ENCODE results near the gene IL36A. TPM values are rescaled to one million over a fixed set of nuclear protein-coding genes. Genes with fewer than 3 reads are reported as not detected.

Gene IL36A
- total RNA-seq, 3 donors from 2014 or later (not counting 1 experiment from before 2014, with no cell fraction given) = not detected

DNA sequence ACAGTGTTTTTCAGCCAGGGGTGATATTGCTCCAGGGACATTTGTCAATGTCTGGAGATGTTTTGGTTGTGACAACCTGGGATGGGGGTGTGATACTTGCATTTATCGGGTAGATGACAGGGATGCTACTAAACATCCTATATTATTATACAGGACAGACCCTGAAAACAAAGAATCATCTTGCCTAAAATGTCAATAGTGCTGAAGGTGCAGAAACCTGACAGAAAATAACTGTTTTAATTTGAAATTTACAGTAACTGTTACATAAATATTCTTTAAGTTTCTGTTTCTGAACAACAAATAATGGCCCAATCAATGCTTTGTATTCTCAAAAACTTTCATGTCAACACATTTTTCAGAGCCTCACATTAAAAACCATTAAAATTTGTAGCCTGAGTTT, 2.0 kb downstream of the IL36A start:
- Mint-ChIP-seq H3K9me3 (no peaks in the 10 kb centered on the region), H3K4me1 (no peaks in the 10 kb centered on the region), H3K27me3 (ENCODE audit: low read depth in 2 of 2) (peaks cover 6 to 19% of the 10 kb centered on the region in 2 donors), H3K27ac (no peak overlapping the region), H3K36me3 (no peaks in the 10 kb centered on the region), H3K4me3 (no peak overlapping the region)
- Histone ChIP-seq H3K36me3 (ENCODE audit: control insufficient read depth, insufficient read depth, low read length) (no peaks in the 10 kb centered on the region), H3K27ac (ENCODE audit: low read length) (no peak overlapping the region), H3K4me1 (ENCODE audit: control insufficient read depth, insufficient read depth, low read length) (no peaks in the 10 kb centered on the region), H3K9me3 (ENCODE audit: control insufficient read depth, insufficient read depth, low read length) (no peaks in the 10 kb centered on the region), H3K4me3 (ENCODE audit: low read length) (no peak overlapping the region), H3K27me3 (ENCODE audit: control insufficient read depth, insufficient read depth, low read length) (peaks cover 3% of the 10 kb centered on the region)
- DNase-seq (no peak), ATAC-seq (no peak)
- intact Hi-C loops (cut with micrococcal nuclease) = no loop called here
- TF ChIP-seq, protein P1, sequence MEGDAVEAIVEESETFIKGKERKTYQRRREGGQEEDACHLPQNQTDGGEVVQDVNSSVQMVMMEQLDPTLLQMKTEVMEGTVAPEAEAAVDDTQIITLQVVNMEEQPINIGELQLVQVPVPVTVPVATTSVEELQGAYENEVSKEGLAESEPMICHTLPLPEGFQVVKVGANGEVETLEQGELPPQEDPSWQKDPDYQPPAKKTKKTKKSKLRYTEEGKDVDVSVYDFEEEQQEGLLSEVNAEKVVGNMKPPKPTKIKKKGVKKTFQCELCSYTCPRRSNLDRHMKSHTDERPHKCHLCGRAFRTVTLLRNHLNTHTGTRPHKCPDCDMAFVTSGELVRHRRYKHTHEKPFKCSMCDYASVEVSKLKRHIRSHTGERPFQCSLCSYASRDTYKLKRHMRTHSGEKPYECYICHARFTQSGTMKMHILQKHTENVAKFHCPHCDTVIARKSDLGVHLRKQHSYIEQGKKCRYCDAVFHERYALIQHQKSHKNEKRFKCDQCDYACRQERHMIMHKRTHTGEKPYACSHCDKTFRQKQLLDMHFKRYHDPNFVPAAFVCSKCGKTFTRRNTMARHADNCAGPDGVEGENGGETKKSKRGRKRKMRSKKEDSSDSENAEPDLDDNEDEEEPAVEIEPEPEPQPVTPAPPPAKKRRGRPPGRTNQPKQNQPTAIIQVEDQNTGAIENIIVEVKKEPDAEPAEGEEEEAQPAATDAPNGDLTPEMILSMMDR (IDR thresholded peaks at IDR 0.05) = no peak
- WGBS (ENCODE audit: insufficient coverage) = no CpG with 5 or more reads among the region's 1 CpG

DNA sequence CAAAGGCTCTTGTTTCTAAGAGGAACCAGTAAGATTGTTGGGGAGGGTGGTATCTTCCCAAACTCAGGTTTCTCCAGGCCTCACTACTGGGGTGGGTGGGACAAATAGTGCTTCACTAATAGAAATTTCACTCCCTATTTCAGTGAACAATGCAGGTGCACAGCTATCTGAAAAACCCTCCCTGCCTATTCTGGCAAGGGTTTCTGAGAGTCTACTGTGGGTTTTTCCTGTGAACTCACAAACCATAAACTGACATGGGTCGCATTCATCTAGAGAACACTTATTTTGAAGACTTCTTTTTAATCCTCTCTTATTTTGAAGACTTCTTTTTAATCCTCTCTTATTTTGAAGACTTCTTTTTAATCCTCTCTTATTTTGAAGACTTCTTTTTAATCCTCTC, 4.4 kb downstream of the IL36A start:
- Histone ChIP-seq H3K36me3 (ENCODE audit: control insufficient read depth, insufficient read depth, low read length) (no peaks in the 10 kb centered on the region), H3K27ac (ENCODE audit: low read length) (no peak overlapping the region), H3K9me3 (ENCODE audit: control insufficient read depth, insufficient read depth, low read length) (no peaks in the 10 kb centered on the region), H3K4me3 (ENCODE audit: low read length) (no peak overlapping the region), H3K4me1 (ENCODE audit: control insufficient read depth, insufficient read depth, low read length) (no peaks in the 10 kb centered on the region), H3K27me3 (ENCODE audit: control insufficient read depth, insufficient read depth, low read length) (peaks cover 3% of the 10 kb centered on the region)
- intact Hi-C loops (cut with micrococcal nuclease) = no loop called here
- 100% methylated on average over 1 of the region's 1 CpG for WGBS (ENCODE audit: insufficient coverage)
- no peaks in the 10 kb centered on the region for H3K9me3 Mint-ChIP-seq
- H3K27ac Mint-ChIP-seq = no peak overlapping the region
- H3K4me3 Mint-ChIP-seq = no peak overlapping the region
- H3K4me1 Mint-ChIP-seq = no peaks in the 10 kb centered on the region
- no peaks in the 10 kb centered on the region for H3K36me3 Mint-ChIP-seq
- DNase-seq (peak in 1 of 2 donors; percentile 15), ATAC-seq (no peak)
- TF ChIP-seq, protein P1 (IDR thresholded peaks at IDR 0.05) = no peak
- H3K27me3 Mint-ChIP-seq (ENCODE audit: low read depth in 2 of 2) = peaks cover 10 to 20% of the 10 kb centered on the region in 2 donors

DNA sequence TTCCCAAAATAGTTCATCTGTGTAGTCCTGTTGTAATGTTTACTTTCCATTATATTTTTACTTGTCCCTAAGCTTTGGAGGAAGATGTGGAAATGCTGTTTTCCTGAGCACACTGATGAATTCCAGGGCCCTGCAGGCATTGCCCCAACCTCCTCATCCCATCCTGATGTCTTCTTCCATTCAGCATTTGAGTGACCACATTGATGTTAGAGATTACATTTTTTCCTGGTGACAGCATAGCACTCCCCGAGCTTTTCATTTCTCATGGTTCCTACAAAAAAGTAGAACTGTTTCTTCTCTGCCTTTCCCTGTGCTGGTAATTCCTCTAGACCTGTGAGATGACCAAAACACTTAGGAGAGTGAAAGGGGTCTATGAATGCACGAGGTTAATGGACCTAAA, 4.8 kb downstream of the IL36A start:
- Histone ChIP-seq H3K4me1 (ENCODE audit: control insufficient read depth, insufficient read depth, low read length) (no peaks in the 10 kb centered on the region), H3K4me3 (ENCODE audit: low read length) (no peak overlapping the region), H3K9me3 (ENCODE audit: control insufficient read depth, insufficient read depth, low read length) (no peaks in the 10 kb centered on the region), H3K27me3 (ENCODE audit: control insufficient read depth, insufficient read depth, low read length) (peaks cover 5% of the 10 kb centered on the region), H3K27ac (ENCODE audit: low read length) (no peak overlapping the region), H3K36me3 (ENCODE audit: control insufficient read depth, insufficient read depth, low read length) (no peaks in the 10 kb centered on the region)
- WGBS (ENCODE audit: insufficient coverage) = 63% methylated on average over 2 of the region's 2 CpGs
- intact Hi-C loops (cut with micrococcal nuclease) = no loop called here
- TF ChIP-seq, protein P1 (IDR thresholded peaks at IDR 0.05) = no peak
- Mint-ChIP-seq H3K27ac (no peak overlapping the region), H3K36me3 (no peaks in the 10 kb centered on the region), H3K9me3 (no peaks in the 10 kb centered on the region), H3K4me3 (no peak overlapping the region), H3K27me3 (ENCODE audit: low read depth in 2 of 2) (peaks cover 12 to 25% of the 10 kb centered on the region in 2 donors), H3K4me1 (no peaks in the 10 kb centered on the region)
- DNase-seq (no peak), ATAC-seq (no peak)

DNA sequence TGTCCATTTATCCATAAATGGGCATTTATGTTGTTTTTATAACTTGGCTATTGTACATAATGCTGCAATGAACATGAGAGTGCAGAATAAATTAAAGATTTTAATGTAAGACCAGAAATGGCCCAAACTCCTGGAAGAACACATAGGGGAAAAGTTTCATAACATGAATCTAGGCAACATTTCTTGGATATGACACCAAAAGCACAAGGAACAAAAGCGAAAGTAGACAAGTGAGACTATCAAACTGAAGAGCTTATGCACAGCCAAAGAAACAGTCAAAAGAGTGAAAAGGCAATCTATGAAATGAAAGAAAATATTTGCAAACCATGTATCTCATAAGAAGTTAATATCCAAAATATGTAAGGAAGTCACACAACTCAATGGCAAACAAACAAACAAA, 5.8 kb downstream of the IL36A start:
- Histone ChIP-seq H3K4me3 (ENCODE audit: low read length) (no peak overlapping the region), H3K36me3 (ENCODE audit: control insufficient read depth, insufficient read depth, low read length) (no peaks in the 10 kb centered on the region), H3K27ac (ENCODE audit: low read length) (no peak overlapping the region), H3K4me1 (ENCODE audit: control insufficient read depth, insufficient read depth, low read length) (no peaks in the 10 kb centered on the region), H3K9me3 (ENCODE audit: control insufficient read depth, insufficient read depth, low read length) (no peaks in the 10 kb centered on the region), H3K27me3 (ENCODE audit: control insufficient read depth, insufficient read depth, low read length) (peaks cover 5% of the 10 kb centered on the region)
- Mint-ChIP-seq H3K36me3 (no peaks in the 10 kb centered on the region), H3K4me1 (no peaks in the 10 kb centered on the region), H3K27me3 (ENCODE audit: low read depth in 2 of 2) (peaks cover 12 to 25% of the 10 kb centered on the region in 2 donors), H3K4me3 (no peak overlapping the region), H3K9me3 (no peaks in the 10 kb centered on the region), H3K27ac (no peak overlapping the region)
- WGBS (ENCODE audit: insufficient coverage) = 94% methylated on average over 1 of the region's 1 CpG
- TF ChIP-seq, protein P1 (IDR thresholded peaks at IDR 0.05) = no peak
- no peak for DNase-seq
- no peak for ATAC-seq
- intact Hi-C loops (cut with micrococcal nuclease) = no loop called here
